ENCODE data around the gene RERE.
A peak's percentile ranks its signal among the peaks of the same experiment; 100 is the strongest.
"Not testable (repeated sequence)": the region's sequence is repeated elsewhere in the genome, so short reads cannot be mapped to it uniquely, and the experiment has no call there.

The RERE gene

DNA sequence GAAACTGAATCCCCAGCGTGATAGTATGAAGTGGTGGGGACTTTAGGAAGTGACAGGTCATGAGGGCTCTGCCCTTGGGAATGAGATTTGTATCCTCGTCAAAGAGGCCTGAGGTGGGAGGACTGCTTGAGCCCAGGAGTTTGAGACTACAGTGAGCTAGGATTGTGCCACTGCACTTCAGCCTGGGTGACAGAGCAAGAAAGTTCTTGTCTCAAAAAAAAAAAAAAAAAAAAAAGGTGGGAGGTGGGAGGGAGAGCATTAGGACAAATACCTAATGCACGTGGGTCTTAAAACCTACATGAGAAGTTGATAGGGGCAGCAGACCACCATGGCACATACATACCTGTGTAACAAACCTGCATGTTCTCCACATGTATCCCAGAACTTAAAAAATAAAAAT is 24.0 kb upstream of the RERE start:
- DNase-seq, result no peak

DNA sequence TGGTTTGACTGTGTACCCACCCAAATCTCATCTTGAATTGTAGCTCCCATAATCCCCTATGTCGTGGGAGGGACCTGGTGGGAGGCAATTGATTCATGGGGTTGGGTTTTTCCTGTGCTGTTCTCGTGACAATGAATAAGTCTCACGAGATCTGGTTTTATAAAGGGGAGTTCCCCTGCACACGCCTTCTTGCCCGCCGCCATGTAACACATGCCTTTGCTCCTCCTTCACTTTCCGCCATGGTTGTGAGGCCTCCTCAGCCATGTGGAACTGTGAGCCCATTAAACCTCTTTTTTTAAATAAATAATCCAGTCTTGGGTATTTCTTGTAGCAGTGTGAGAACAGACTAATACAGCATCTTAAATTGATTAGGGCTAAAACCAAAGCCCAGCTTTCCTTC is 22.6 kb upstream of the RERE start:
- DNase-seq, result no peak

GRCh38 chr1:8835941-8836643 is 18.7 kb upstream of the RERE start:
- no peak for DNase-seq

DNA sequence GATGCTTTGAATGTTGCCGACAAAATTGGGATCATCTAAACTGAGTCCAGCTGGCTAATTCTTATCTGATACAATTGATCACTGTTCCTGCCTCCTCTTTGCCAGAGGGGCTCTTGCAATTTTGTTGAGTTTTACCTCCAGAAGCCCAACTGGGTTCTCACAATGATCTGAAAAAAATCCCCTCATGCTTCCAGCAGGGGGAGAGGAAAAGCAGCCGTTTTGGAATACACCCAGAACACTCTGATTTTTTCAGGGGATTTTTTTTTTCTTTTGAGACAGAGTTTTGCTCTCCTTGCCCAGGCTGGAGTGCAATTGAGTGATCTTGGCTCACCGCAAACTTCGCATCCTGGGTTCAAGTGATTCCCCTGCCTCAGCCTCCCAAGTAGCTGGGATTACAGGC is 13.9 kb upstream of the RERE start:
- no peak for DNase-seq

DNA sequence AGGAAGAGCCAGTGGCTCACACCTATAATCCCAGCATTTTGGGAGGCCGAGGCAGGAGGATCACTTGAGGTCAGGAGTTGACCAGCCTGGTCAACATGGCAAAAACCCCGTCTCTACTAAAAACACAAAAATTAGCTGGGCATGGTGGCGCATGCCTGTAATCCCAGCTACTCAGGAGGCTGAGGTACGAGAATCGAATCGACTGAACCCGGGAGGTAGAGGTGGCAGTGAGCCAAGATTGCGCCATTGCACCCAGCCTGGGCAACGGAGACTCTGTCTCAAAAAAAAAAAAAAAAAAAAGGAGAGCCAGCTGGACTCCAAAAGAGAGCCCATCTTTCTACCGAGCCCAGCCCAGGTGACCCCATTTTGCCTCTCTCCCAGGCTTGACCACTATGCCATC is 13.3 kb upstream of the RERE start:
- not testable (repeated sequence) for DNase-seq

GRCh38 chr1:8825985-8826481 is 8.6 kb upstream of the RERE start:
- DNase-seq, result no peak

GRCh38 chr1:8823295-8823664 is 5.8 kb upstream of the RERE start:
- DNase-seq, result no peak

GRCh38 chr1:8822373-8823294 is 5.2 kb upstream of the RERE start:
- no peak for DNase-seq

GRCh38 chr1:8821084-8821483 is 3.6 kb upstream of the RERE start:
- no peak for DNase-seq

- DNase-seq, result not testable (repeated sequence)
Observed at GRCh38 chr1:8818789-8819188, 1.3 kb upstream of the RERE start.

DNA sequence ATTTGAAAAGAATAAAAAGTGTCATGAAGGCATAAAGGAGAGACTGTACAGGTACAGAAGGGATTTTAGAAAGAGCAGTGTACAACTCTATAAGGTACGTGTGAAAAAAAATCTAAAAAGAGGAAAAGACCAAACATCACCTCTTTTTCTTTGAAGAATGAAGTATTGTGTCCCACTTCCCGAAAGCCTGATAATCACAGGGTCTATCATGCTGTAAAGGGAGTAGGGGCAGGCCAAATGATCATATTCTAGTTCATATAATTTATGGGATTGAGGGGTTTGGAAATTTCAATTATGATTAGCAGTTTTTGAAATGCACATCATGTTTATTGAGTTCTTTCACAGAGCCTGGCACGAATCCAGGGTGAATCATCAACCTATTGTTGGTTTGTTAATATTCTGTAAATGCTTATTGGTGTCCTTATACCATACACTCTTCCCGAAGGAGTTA is 910 bp upstream of the RERE start:
- peak in 3 of 14 donors; percentile 7 to 39 (median 9) for DNase-seq

DNA sequence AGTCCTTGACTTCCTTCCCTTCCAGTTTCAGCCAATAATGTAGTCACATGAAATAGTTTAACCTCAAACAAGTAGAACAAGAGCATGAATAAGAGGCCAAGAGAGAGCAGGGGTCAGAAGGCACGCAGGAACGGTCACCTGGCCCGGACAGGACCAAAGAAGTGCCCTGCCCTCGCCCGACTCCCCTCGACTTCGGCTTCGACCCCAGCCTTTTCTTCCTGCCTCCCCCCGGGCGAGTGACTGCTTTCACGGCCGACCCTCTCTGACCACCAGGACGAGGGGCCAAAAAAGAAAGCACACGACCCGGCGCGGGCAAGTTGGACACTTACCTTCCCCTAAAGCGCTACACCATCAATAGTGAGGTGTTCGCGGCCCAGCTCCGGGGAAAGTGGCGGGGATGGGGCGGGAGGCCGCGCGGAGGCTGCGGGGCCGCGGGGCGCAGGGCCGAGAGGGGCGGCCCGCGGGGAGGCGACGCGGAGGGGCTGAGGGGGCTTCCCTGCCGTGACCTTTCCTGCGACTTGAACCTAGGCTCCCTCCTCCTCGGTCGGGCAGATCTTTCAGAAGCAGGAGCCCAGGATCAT is 519 bp downstream of the RERE start:
- DNase-seq, result peak in 9 of 14 donors; percentile 3 to 55 (median 34)

- DNase-seq, result peak in 1 of 14 donors; percentile 37
Observed at GRCh38 chr1:8816264-8816663, 1.2 kb downstream of the RERE start.

GRCh38 chr1:8815582-8816151 is 1.8 kb downstream of the RERE start:
- peak in 12 of 14 donors; percentile 9 to 64 (median 45) for DNase-seq

DNA sequence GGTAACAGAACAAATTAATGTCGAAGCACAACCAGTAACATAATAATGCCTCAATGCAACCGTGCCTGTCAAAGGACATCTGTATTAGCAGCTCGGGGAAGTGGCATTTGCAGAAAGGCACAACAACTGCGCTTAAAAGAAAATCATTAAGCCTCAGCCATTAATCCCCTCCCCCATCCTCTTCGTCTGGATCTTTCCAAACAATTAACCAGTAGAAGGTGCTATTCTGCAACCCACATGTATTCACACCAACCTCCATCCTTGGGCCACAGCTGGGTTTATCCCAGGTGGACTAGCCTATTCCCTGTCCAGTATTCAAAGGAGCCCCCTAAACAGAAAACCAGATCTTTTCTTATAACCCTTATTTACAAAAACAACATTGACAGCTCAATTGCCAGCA is 2.6 kb downstream of the RERE start:
- DNase-seq, result peak in 6 of 14 donors; percentile 8 to 31 (median 18)

DNA sequence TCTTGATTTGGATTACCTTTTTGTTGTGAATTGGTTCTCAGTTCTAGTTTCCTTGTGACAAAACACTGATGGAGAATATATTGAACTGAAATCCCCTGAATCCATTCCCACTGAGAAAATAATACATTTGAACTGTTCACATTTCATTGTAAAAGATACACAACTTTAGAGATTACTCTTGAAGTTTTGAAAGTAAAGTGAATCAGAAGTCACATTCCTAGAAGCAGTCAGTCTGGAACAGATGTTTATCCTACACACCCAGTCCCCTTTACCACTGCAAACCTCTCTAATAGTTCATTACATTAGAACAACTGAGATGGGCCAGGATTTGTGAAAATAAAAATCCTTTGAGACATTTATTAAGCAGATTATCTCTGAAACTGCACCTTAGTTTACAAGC is 3.4 kb downstream of the RERE start:
- DNase-seq, result no peak

- DNase-seq, result no peak
Observed at GRCh38 chr1:8813016-8813763, 4.2 kb downstream of the RERE start.

DNA sequence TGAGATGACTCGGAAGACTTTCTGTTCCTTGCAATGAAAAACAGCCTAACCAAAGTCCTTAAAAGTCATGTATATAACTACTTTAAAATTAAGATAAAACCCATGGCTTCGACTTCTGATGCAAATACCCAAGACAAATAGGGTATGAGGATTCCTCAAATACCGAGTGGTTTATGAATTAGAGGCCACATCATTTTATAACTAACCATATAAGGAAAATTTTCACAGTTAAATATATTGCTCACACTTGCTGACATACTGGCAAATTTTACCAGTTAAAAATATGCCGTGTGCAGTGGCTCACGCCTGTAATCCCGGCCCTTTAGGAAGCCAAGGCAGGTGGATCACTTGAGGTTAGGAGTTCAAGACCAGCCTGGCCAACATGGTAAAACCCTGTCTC is 5.4 kb downstream of the RERE start:
- DNase-seq, result no peak

GRCh38 chr1:8810987-8811386 is 6.5 kb downstream of the RERE start:
- DNase-seq, result no peak

DNA sequence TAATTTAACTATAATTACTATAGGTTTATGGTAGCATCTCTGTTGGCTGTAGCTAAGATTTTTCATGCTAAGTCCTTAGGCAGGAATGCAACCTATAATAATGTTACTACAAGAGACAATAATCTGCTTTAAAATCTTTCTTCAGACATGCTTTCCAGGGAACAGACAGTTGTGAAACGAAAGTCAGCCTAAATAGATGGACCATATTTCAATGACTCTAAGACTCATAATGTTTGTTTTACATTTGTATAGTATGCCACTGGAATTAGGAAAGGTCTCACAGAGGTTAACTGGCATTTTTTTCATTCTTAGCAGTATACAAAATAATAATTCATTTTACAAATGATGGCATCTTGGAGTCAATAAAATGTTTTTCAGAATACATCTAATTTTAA is 8.1 kb downstream of the RERE start:
- DNase-seq, result no peak

- DNase-seq, result no peak
Observed at GRCh38 chr1:8807004-8807403, 10.4 kb downstream of the RERE start.

DNA sequence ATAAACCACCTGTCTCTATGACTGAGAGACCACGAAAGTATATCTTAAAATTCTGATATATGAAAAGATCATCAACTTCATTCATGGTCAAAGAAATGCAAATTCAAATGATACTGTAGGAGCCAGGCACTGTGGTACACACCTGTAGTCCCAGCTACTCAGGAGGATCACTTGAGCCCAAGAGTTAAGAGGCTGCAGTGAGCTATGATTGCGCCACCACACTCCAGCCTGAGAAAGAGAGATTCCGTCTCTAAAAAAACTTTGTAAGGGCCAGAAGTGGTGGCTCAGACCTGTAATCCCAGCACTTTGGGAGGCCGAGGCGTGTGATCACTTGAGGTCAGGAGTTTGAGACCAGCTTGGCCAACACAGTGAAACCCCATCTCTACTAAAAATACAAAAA is 17.0 kb downstream of the RERE start:
- DNase-seq, result no peak
